Esophagus (tissue), 2 donors: Measurements from ENCODE around the gene RPP30. TPM values are rescaled to one million over a fixed set of nuclear protein-coding genes. Genes with fewer than 3 reads are reported as not detected.

ENCODE experiments used
- H3K27ac ChIP-seq, 2 donors: one replicate each; pipeline ENCODE4 v1.5.1; 2013; ENCODE audit warnings: low read depth in 2 of 2, mild to moderate bottlenecking in 2 of 2, inconsistent platforms in 1 of 2, low read length in 1 of 2, moderate library complexity in 1 of 2
- H3K27me3 ChIP-seq, 2 donors: one replicate each; pipeline ENCODE4 v1.6.1; 2013; ENCODE audit warnings: low read length in 2 of 2, control low read depth in 1 of 2, mild to moderate bottlenecking in 1 of 2; ENCODE audit not compliant: insufficient read depth in 2 of 2, control insufficient read depth in 1 of 2
- H3K36me3 ChIP-seq, 2 donors: one replicate each; pipeline ENCODE4 v1.6.1; 2013; ENCODE audit warnings: low read length in 1 of 2; ENCODE audit not compliant: control insufficient read depth in 2 of 2, insufficient read depth in 2 of 2
- H3K4me1 ChIP-seq, 2 donors: one replicate each; pipeline ENCODE4 v1.6.1; 2013; ENCODE audit warnings: low read length in 1 of 2; ENCODE audit not compliant: control insufficient read depth in 2 of 2, insufficient read depth in 2 of 2
- H3K4me3 ChIP-seq, 2 donors: one replicate each; pipeline ENCODE4 v1.5.1; 2013; ENCODE audit warnings: low read length in 2 of 2, mild to moderate bottlenecking in 2 of 2, low read depth in 1 of 2, moderate library complexity in 1 of 2
- H3K9me3 ChIP-seq, 2 donors: one replicate each; pipeline ENCODE4 v1.6.1; 2013; ENCODE audit warnings: mild to moderate bottlenecking in 2 of 2, low read depth in 1 of 2, low read length in 1 of 2, moderate library complexity in 1 of 2; ENCODE audit not compliant: control insufficient read depth in 2 of 2, insufficient read depth in 1 of 2
- WGBS, 2 donors: extraction: QIAGEN DNeasy Blood & Tissue Kit; methylation state at CpG; one replicate each; pipeline ENCODE4 v1.1.7; 2013; 5-methylcytosine and 5-hydroxymethylcytosine counted together
- polyA plus RNA-seq, 2 donors: library from polyadenylated mRNA; stranded (reverse); fragments of 200-250 nt; gene quantifications; one replicate each; pipeline ENCODE4 v1.2.3, GENCODE V29; 2013
- donor health status: healthy with polysubstance abuse.
- donor health status: Bipolar disorder and iron deficiency.

The RPP30 gene
- polyA plus RNA-seq, 2 donors: 21.7 to 25.0 TPM

GRCh38 chr10:90947030-90947960 lies 75.5 kb downstream of the RPP30 start:
- WGBS, 2 donors: 74 to 87% methylated on average over 5 of the region's 5 CpGs

More at GRCh38 chr10:90947030-90947960, 75.5 kb downstream of the RPP30 start:
- H3K27ac ChIP-seq: no peak overlapping the region
- no peaks in the 10 kb centered on the region for H3K36me3 ChIP-seq
- H3K27me3 ChIP-seq: no peaks in the 10 kb centered on the region
- no peak overlapping the region for H3K4me3 ChIP-seq
- no peaks in the 10 kb centered on the region for H3K4me1 ChIP-seq
- no peaks in the 10 kb centered on the region for H3K9me3 ChIP-seq

Other genes with a start within 250 kb of the RPP30 start
- under 1 TPM; 0.10 to 0.21 TPM for gene HTR7, start 13.9 kb upstream of the RPP30 start, polyA plus RNA-seq
- gene ANKRD1, start 49.1 kb downstream of the RPP30 start, polyA plus RNA-seq: 1 to 10 TPM in 1 of 2 donors, under 1 TPM in 1; 0.96 to 1.1 TPM